Measurements from ENCODE around the gene TGFA. TPM values are rescaled to one million over a fixed set of nuclear protein-coding genes. Genes with fewer than 3 reads are reported as not detected.

The TGFA gene
- total and polyA plus RNA-seq, 2 experiments from 2014 or later: 1.4 to 6.5 TPM

DNA sequence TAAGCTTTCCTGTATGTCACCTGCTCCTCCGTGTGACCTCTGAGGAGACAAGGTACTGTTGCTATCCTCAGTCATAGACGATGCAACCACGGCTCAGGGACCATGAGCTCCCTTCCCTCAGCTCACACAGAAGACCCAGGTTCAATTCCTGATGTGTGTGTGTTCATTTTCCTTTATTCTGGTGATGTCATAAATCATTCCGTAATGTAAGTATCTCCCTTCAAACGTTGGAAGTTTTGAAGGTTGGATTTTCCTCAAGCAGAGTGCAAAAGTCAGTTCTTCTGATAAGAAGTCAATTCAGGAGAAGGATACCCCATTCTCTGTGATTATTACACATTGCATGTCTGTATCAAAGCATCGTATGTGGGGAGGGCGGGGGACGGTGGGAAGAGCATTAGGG, 132.9 kb downstream of the TGFA start:
- TF ChIP-seq ZNF114 (CRISPR knock-in tag; IDR thresholded peaks at IDR 0.05) (no peak), POLR2AphosphoS5 (IDR thresholded peaks at IDR 0.05; ENCODE audit: low read depth) (no peak), EZH2 (IDR thresholded peaks at IDR 0.05; ENCODE audit: low read depth, unreplicated experiment) (no peak), CREB1 (CRISPR knock-in tag; IDR thresholded peaks at IDR 0.05; ENCODE audit: low read depth) (no peak), NANOG (IDR thresholded peaks at IDR 0.05; ENCODE audit: borderline replicate concordance) (no peak), ZNF331 (CRISPR knock-in tag; IDR thresholded peaks at IDR 0.05; ENCODE audit: low read depth) (no peak), EZH2phosphoT487 (IDR thresholded peaks at IDR 0.05; ENCODE audit: unreplicated experiment) (no peak), STAT1 (IDR thresholded peaks at IDR 0.05; ENCODE audit: unreplicated experiment) (no peak)
- TF ChIP-seq, protein P1, sequence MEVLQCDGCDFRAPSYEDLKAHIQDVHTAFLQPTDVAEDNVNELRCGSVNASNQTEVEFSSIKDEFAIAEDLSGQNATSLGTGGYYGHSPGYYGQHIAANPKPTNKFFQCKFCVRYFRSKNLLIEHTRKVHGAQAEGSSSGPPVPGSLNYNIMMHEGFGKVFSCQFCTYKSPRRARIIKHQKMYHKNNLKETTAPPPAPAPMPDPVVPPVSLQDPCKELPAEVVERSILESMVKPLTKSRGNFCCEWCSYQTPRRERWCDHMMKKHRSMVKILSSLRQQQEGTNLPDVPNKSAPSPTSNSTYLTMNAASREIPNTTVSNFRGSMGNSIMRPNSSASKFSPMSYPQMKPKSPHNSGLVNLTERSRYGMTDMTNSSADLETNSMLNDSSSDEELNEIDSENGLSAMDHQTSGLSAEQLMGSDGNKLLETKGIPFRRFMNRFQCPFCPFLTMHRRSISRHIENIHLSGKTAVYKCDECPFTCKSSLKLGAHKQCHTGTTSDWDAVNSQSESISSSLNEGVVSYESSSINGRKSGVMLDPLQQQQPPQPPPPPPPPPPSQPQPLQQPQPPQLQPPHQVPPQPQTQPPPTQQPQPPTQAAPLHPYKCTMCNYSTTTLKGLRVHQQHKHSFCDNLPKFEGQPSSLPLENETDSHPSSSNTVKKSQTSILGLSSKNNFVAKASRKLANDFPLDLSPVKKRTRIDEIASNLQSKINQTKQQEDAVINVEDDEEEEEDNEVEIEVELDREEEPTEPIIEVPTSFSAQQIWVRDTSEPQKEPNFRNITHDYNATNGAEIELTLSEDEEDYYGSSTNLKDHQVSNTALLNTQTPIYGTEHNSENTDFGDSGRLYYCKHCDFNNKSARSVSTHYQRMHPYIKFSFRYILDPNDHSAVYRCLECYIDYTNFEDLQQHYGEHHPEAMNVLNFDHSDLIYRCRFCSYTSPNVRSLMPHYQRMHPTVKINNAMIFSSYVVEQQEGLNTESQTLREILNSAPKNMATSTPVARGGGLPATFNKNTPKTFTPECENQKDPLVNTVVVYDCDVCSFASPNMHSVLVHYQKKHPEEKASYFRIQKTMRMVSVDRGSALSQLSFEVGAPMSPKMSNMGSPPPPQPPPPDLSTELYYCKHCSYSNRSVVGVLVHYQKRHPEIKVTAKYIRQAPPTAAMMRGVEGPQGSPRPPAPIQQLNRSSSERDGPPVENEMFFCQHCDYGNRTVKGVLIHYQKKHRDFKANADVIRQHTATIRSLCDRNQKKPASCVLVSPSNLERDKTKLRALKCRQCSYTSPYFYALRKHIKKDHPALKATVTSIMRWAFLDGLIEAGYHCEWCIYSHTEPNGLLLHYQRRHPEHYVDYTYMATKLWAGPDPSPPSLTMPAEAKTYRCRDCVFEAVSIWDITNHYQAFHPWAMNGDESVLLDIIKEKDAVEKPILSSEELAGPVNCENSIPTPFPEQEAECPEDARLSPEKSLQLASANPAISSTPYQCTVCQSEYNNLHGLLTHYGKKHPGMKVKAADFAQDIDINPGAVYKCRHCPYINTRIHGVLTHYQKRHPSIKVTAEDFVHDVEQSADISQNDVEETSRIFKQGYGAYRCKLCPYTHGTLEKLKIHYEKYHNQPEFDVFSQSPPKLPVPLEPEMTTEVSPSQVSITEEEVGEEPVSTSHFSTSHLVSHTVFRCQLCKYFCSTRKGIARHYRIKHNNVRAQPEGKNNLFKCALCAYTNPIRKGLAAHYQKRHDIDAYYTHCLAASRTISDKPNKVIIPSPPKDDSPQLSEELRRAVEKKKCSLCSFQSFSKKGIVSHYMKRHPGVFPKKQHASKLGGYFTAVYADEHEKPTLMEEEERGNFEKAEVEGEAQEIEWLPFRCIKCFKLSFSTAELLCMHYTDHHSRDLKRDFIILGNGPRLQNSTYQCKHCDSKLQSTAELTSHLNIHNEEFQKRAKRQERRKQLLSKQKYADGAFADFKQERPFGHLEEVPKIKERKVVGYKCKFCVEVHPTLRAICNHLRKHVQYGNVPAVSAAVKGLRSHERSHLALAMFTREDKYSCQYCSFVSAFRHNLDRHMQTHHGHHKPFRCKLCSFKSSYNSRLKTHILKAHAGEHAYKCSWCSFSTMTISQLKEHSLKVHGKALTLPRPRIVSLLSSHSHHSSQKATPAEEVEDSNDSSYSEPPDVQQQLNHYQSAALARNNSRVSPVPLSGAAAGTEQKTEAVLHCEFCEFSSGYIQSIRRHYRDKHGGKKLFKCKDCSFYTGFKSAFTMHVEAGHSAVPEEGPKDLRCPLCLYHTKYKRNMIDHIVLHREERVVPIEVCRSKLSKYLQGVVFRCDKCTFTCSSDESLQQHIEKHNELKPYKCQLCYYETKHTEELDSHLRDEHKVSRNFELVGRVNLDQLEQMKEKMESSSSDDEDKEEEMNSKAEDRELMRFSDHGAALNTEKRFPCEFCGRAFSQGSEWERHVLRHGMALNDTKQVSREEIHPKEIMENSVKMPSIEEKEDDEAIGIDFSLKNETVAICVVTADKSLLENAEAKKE (CRISPR knock-in tag; IDR thresholded peaks at IDR 0.05): no peak
- TF ChIP-seq, protein P2, sequence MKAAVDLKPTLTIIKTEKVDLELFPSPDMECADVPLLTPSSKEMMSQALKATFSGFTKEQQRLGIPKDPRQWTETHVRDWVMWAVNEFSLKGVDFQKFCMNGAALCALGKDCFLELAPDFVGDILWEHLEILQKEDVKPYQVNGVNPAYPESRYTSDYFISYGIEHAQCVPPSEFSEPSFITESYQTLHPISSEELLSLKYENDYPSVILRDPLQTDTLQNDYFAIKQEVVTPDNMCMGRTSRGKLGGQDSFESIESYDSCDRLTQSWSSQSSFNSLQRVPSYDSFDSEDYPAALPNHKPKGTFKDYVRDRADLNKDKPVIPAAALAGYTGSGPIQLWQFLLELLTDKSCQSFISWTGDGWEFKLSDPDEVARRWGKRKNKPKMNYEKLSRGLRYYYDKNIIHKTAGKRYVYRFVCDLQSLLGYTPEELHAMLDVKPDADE (IDR thresholded peaks at IDR 0.05): no peak
- no peak overlapping the region for H3K27ac ChIP-seq (ENCODE audit: low read depth)
- Mint-ChIP-seq H3K27ac (no peak overlapping the region), H3K36me3 (ENCODE audit: low read depth) (no peaks in the 10 kb centered on the region), H3K27me3 (ENCODE audit: insufficient read depth, low read depth, poor library complexity) (peaks cover 9% of the 10 kb centered on the region), H3K4me3 (no peak overlapping the region), H3K9me3 (no peaks in the 10 kb centered on the region), H3K4me1 (peaks cover 7% of the 10 kb centered on the region)
- no peak overlapping the region for H3K4me3 ChIP-seq
- H3K27me3 ChIP-seq (ENCODE audit: insufficient read depth): peaks cover 34% of the 10 kb centered on the region
- H2AFZ ChIP-seq: no peak overlapping the region
- no peak overlapping the region for H3K4me2 ChIP-seq
- no peaks in the 10 kb centered on the region; the same call in 1 of the 2 replicates for H3K9me2 ChIP-seq (ENCODE audit: insufficient read depth)
- no peaks in the 10 kb centered on the region for H3K36me3 ChIP-seq (ENCODE audit: insufficient read depth)
- no peak for ATAC-seq
- no peaks in the 10 kb centered on the region for H3K79me2 ChIP-seq (replicated peaks; ENCODE audit: insufficient read depth)
- H3F3A ChIP-seq (replicated peaks; ENCODE audit: low read depth): no peaks in the 10 kb centered on the region
- DNase-seq (ENCODE audit: low spot score): no peak
- no peaks in the 10 kb centered on the region for H3K4me1 ChIP-seq (ENCODE audit: insufficient read depth)
- H4K20me1 ChIP-seq (replicated peaks; ENCODE audit: insufficient read depth): no peaks in the 10 kb centered on the region; the same call in 1 of the 2 replicates
